GM19025 (cell line): ENCODE measurements around the gene SYTL2.
"Not testable (repeated sequence)": the region's sequence is repeated elsewhere in the genome, so short reads cannot be mapped to it uniquely, and the experiment has no call there.

ENCODE experiments used
- ATAC-seq: cut with Tn5 transposase; IDR thresholded peaks from one replicate; pipeline ENCODE4 v1.9.1; 2021; ENCODE audit warnings: mild to moderate bottlenecking, low read depth, moderate library complexity; ENCODE audit not compliant: unreplicated experiment

SYTL2 gene

DNA sequence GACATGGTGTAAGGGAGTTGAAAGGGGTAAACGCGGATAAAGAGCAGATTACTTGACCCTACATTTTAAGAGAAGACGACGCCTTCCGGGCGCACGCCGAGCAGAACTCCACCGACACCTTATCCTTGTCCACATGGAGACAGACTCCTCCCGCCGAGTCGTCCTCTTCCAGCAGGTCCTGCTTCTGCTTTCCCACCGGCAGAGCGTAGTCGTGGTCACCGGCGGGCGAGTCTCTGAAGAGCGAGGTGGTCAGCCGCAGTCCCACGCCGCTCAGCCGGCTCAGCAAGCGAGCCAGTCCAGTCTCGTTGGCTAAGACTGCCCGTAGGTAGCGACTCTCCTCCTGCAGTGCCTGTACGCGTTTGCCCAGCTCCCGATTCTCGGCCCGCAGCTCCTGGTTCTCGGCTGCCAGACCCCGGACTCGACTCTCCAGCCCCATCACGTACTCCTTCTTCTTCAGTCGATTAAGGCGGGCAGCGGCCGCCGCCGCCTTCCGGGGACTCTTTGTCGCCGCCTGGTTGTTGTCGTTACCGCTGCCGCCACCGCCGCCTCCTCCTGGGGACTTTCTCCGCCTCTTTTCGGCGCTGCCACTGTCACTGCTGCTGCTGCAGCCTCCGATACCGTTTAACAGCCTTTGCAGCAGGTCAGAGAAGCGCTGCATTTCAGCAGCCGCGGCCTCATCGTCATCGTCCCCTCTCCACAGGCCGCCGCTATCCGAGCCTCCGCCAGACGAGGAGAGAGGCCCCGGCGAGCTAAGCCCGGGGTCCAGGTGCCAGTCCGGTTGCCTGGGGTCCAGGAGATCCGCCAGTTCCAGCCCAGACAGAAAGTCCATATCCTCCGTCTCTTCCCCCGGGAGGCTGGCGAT lies 147.0 kb downstream of the SYTL2 start:
- peak; percentile 50 for ATAC-seq

DNA sequence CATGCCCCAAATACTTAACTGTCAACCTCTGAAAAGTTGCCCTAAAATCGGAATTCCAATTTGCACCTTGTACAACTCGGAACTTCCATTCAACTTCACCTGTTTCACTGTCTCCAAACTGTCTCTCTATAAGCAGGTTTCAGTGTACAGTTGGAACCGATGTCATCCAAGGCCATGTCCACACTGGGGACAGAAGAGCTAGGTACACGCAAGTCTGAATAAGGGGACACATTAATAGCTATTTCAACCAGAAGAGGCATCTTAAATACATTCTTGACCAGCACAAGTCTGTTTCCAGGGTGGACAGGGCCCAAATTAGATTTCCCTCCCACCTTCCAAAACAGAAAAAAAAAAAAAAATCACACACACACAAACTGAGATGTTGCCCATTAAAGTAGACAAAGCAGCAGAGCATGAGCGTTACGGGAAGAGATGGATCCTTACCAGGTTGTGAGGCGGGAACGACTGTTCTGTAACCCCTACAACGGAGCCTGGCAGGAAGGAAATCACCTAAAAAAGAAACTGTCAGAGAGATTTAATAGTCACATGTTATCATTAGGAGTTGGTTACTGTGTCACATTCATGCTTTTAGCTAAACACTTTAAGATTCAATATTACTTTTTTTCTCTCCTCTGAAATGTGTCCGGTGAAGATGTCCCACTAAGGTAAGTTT lies 147.7 kb downstream of the SYTL2 start:
- no peak for ATAC-seq

DNA sequence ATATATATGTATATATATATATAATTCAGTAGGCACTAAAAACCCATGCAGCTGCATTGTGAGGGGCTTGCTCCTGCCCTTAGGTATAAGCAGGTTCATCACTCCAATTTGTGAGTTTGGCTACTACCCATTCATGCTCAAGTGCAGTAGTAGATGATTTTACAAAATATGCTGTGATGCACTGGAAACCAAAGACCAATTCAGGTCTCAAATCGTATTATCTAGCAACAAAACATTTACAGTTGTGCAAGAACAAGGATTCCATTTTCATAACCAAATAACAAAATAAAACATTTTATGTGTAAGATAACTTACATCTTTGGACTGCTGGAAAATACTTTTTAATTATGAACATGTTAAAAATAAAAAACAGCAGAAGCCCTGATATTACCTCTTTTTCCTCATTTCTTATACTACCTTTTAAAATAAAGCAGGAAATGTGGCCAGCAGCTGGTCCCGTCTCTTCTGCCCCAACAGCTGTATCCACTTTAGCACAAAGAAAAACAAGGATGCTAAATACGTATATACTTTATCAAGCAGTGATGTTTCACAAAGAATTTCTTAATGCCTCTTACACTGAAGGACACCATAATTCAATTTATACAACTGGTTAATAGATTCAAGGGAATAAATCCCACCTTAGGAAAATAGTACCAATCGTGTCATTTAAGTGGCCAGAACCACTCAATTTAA lies 148.8 kb downstream of the SYTL2 start:
- ATAC-seq, result no peak

DNA sequence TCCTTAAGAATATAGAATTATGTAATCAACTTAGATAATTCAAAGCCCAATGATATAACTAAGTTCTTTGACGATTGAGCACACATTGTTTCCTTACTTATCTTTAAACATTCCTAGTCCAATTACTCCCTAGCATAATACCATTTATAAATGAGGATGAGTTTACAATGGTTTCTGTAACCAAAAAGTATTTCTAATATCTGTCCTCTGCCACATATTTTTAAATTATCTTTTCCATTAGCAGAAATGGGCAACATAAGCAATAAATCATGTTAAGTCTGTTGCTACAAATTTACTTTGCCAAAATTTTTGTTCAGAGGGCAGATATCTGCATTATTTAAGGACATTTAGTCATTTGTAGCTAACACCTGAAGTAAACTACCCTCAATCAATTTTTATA lies 152.8 kb downstream of the SYTL2 start:
- ATAC-seq, result no peak

DNA sequence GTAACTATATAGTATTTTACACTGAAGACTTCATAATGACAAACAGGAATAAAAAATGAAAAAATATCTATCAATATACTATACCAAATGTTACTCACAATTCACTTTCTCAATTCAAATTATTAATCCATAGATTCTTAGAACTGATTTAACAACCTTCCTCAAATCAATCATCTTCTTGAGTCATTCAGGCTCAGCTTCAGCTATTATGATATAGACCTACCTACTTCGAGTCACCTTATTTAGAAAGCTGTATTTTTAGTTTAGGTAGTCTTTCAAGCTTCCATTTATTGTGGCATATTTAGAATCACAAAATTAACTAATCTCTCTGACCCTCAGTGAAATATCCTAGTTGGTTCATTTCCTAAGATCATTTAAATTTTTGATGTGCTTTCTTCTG lies 154.2 kb downstream of the SYTL2 start:
- ATAC-seq, result no peak

DNA sequence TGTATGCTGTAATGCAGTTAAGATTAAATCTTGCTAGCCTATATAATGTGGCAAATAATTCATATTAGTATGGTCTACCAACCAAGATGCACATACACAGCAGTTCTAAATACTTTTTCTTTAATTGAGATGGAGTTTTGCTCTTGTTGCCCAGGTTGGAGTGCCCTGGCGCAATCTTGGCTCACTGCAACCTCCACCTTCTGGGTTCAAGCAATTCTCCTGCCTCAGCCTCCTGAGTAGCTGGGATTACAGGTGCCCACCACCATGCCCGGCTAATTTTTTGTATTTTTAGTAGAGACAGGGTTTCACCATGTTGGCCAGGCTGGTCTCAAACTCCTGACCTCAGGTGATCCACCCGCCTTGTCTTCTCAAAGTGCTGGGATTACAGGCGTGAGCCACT lies 156.6 kb downstream of the SYTL2 start:
- ATAC-seq, result not testable (repeated sequence)

DNA sequence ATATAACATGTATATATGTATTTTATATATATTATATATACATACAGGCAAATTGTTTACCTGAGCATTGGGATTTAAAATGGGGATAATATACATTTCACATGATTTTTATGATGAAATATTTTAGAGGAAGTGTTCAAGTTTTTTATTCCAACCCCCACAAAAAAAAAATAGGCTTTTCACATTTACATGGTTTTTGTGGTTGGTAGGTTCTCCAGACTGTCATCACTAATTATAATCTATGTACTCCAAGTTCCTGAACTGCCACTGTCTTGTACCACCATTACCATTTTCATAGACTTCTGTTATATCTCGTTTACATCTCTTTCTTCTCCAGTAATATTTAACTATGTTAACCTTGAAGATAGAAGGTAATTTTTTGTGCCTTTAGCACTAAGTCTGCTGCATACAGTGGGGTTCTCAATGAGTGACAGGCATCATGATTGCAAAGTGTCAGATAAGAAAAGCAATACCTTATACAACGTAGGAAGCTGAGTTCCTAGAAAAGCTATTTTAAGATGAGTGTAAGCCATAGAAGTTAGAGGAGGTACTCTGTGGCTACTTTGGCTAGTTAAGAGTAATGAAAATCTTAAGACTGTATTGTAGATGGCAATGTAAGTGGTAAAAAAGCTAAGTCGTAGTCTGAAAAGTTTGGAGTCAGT lies 158.0 kb downstream of the SYTL2 start:
- ATAC-seq, result no peak

DNA sequence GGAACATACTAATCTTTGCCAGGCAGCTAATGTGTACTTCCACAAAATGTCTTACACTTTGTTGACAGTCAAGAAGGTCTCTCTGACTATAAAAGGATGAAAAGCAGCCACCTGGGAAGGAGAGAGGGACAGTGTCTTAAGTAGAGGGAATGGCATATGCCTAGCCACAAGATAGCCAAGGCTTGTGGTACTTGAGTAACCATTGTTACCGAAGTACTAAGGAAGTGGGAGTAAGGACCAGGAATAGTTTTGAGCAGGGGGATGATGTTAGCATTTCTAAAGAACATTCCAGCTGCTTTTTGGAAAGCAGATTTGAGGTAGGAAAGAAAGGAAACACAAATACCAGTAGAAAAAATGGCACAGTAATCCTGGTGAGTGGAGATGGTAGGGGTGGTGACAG lies 159.8 kb downstream of the SYTL2 start:
- no peak for ATAC-seq

DNA sequence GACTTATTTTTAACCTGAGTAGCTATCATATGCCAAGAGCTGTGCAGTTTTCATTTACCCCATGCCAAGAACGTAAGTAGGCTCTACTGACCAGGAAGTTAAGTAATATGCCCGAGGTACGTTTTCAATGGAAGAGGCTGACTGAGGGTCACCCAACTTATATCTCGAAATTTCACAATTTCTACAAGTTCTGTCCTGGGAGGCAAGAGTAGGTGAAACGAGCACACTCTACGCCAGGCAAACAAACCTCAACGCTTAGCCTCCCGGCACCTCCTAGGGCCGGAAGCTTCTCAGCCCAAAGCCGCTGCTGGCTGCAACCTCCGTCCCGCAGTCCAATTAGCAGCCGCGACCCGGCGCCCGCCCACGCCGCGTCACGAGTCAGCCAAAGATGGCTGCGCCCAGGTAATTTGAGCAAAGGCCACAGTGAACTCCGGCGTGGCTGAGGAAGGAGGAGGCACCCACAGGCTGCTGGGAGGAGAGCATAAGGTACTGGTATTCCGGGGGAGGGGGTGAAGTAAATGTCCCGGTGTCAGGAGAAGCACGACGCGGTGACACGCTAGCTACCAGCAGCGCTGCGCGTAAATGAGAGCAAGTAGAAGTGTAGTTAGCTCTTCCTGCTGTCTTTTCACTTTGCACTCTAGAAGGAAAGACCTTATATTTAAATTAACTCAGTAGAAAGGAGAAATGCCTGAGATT lies 163.2 kb downstream of the SYTL2 start, which contains the start of gene TMEM126A:
TSS of gene TMEM126A (plus strand) at position 364 of the 696 bp plus-strand sequence. CDS start 2,289 bp downstream, outside the sequence.
- peak; percentile 100 for ATAC-seq

DNA sequence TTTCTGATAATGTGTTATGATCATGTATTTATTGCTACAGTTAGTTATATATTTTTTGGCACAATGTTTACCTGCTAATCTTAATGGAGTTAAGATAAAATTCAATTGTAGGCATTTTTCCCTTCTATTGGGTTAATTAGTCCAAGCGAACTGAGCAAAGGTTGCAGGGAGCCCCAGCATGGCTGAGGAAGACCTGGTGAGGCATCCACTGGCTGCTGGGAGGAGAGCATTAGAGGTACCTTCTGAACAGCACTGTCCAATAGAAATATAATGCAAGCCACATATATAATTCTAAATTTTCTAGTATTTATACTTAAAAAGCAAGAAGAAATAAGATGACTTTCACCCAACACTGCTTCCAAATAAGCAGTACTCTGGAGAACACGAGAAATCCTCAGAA lies 163.9 kb downstream of the SYTL2 start:
- no peak for ATAC-seq
